HepG2 (cell line): Measurements from ENCODE around the gene LGALS13.

ENCODE experiments used
- AKAP8 ChIP-seq: sonication (generic); formaldehyde crosslinking; IDR thresholded peaks from 2 replicates; pipeline ENCODE4 v1.5.1; 2020; ENCODE audit warnings: mild to moderate bottlenecking, missing genetic modification reagents
- CHD4 ChIP-seq: fragments of 200-600 bp; sonication (generic); IDR thresholded peaks from 2 replicates; pipeline ENCODE4 v1.7.0; 2017; ENCODE audit warnings: mild to moderate bottlenecking, low read length, borderline replicate concordance
- MXI1 ChIP-seq: IDR thresholded peaks from 3 replicates; pipeline ENCODE4 v1.6.1; 2012; ENCODE audit warnings: low read depth, low read length, inconsistent platforms, borderline replicate concordance
- NCOA2 ChIP-seq: sonication (generic); formaldehyde crosslinking; IDR thresholded peaks from 2 replicates; pipeline ENCODE4 v1.8.0; 2022; ENCODE audit warnings: inconsistent platforms
- PHF8 ChIP-seq: sonication (generic); formaldehyde crosslinking; IDR thresholded peaks from 2 replicates; pipeline ENCODE4 v1.5.0; 2020; ENCODE audit warnings: missing genetic modification reagents
- RAD21 ChIP-seq: fragments of 450-650 bp; formaldehyde crosslinking; IDR thresholded peaks from 2 replicates; pipeline ENCODE4 v1.5.0; 2020; ENCODE audit warnings: mild to moderate bottlenecking
- TAF1 ChIP-seq: sonication (generic); formaldehyde crosslinking; IDR thresholded peaks from 2 replicates; pipeline ENCODE4 v1.4.0; 2020; ENCODE audit warnings: missing genetic modification reagents
- TP53 ChIP-seq: sonication (generic); formaldehyde crosslinking; conservative IDR thresholded peaks from 2 replicates; pipeline ENCODE4 v1.4.0; 2020; ENCODE audit warnings: missing genetic modification reagents
- ZNF274 ChIP-seq: sonication (generic); formaldehyde crosslinking; IDR thresholded peaks from 2 replicates; pipeline ENCODE4 v1.5.1; 2020; ENCODE audit warnings: mild to moderate bottlenecking, missing genetic modification reagents
- ZNF354B ChIP-seq: sonication (generic); formaldehyde crosslinking; IDR thresholded peaks from 2 replicates; pipeline ENCODE4 v1.8.0; 2022; ENCODE audit warnings: mild to moderate bottlenecking, missing genetic modification reagents
- TF ChIP-seq, protein P1 (sequence below): sonication (generic); formaldehyde crosslinking; IDR thresholded peaks from 2 replicates; pipeline ENCODE4 v1.8.0; 2022; ENCODE audit warnings: mild to moderate bottlenecking, missing genetic modification reagents, moderate library complexity
- TF ChIP-seq, protein P2 (sequence below): sonication (generic); formaldehyde crosslinking; IDR thresholded peaks from 2 replicates; pipeline ENCODE4 v1.4.0; 2020; ENCODE audit warnings: missing genetic modification reagents

DNA sequence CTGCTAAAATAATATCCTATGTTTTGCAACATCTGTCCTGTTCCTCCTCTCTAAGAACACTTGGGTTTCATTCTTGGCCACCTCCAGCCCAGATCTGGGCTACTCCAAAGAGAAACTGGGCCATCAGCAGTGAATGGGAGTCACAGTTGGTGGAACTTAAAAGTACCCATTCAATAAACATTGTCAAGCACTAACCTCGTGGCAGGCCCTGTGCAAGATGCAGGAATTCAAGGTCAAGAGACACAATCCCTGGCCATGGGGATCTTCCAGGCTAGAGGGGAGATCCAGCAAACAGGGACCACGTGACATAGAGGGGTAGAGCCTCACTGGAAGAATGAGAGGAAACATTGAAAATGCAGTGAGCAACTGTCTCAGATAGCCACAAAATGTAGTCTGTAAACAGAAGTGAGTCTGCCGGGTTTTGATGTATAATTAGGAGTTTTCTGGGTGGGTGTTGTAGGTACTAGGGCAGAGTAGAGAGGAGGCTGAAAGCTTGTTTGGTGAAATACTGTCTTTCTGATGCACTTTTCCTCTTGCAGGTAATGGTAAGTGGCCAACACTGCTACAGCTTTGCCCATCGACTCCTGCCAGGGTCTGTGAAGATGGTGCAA, 47.5 kb upstream of the LGALS13 start:
- TF ChIP-seq PHF8 (CRISPR knock-in tag) (no peak), ZNF354B (CRISPR knock-in tag) (no peak), NCOA2 (no peak), ZNF274 (CRISPR knock-in tag) (no peak), AKAP8 (CRISPR knock-in tag) (no peak), TAF1 (CRISPR knock-in tag) (no peak), MXI1 (no peak), RAD21 (CRISPR knock-in tag) (no peak), TP53 (CRISPR knock-in tag) (no peak), CHD4 (no peak)
- TF ChIP-seq, protein P1, sequence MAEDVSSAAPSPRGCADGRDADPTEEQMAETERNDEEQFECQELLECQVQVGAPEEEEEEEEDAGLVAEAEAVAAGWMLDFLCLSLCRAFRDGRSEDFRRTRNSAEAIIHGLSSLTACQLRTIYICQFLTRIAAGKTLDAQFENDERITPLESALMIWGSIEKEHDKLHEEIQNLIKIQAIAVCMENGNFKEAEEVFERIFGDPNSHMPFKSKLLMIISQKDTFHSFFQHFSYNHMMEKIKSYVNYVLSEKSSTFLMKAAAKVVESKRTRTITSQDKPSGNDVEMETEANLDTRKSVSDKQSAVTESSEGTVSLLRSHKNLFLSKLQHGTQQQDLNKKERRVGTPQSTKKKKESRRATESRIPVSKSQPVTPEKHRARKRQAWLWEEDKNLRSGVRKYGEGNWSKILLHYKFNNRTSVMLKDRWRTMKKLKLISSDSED (CRISPR knock-in tag): no peak
- TF ChIP-seq, protein P2, sequence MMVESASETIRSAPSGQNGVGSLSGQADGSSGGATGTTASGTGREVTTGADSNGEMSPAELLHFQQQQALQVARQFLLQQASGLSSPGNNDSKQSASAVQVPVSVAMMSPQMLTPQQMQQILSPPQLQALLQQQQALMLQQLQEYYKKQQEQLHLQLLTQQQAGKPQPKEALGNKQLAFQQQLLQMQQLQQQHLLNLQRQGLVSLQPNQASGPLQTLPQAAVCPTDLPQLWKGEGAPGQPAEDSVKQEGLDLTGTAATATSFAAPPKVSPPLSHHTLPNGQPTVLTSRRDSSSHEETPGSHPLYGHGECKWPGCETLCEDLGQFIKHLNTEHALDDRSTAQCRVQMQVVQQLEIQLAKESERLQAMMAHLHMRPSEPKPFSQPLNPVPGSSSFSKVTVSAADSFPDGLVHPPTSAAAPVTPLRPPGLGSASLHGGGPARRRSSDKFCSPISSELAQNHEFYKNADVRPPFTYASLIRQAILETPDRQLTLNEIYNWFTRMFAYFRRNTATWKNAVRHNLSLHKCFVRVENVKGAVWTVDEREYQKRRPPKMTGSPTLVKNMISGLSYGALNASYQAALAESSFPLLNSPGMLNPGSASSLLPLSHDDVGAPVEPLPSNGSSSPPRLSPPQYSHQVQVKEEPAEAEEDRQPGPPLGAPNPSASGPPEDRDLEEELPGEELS (CRISPR knock-in tag): no peak
